Heart left ventricle (tissue), 16 donors: Measurements from ENCODE around the gene SLC44A5. TPM values are rescaled to one million over a fixed set of nuclear protein-coding genes. Genes with fewer than 3 reads are reported as not detected.

Experiments used
- ATAC-seq, 4 donors: fragments of 200-7000 bp; cut with Tn5 transposase; one replicate each; pipeline ENCODE4 v1.9.1; 2020 to 2022; ENCODE audit warnings: moderate library complexity in 4 of 4, mild to moderate bottlenecking in 3 of 4, moderate number of reproducible peaks in 1 of 4
- DNase-seq, 5 donors: peaks; one replicate each; pipeline ENCODE4 v3.0.0-alpha.2; 2020
- H3K27ac ChIP-seq, 12 donors: fragments of 200-600 bp; sonication (generic) in 4 of 12; one replicate each; pipeline versions ENCODE4 v1.5.0 to v1.8.0; 2016 to 2022; ENCODE audit warnings: mild to moderate bottlenecking in 2 of 12
- H3K27me3 ChIP-seq, 9 donors: fragments of 200-600 bp; sonication (generic) in 2 of 9; one replicate each; pipeline versions ENCODE4 v1.5.1 to v1.8.0; 2016 to 2022; ENCODE audit warnings: mild to moderate bottlenecking in 3 of 9
- H3K36me3 ChIP-seq, 9 donors: fragments of 200-600 bp; sonication (generic) in 2 of 9; one replicate each; pipeline versions ENCODE4 v1.5.0 to v1.8.0; 2018 to 2022; ENCODE audit warnings: mild to moderate bottlenecking in 2 of 9
- H3K4me1 ChIP-seq, 12 donors: fragments of 200-600 bp; sonication (generic) in 4 of 12; one replicate each; pipeline versions ENCODE4 v1.5.0 to v1.8.0; 2016 to 2022; ENCODE audit warnings: mild to moderate bottlenecking in 3 of 12
- H3K4me3 ChIP-seq, 12 donors: fragments of 200-600 bp; sonication (generic) in 4 of 12; one replicate each; pipeline versions ENCODE4 v1.5.0 to v1.8.0; 2017 to 2022; ENCODE audit warnings: mild to moderate bottlenecking in 9 of 12, moderate library complexity in 4 of 12
- H3K9me3 ChIP-seq, 12 donors: fragments of 200-600 bp; sonication (generic) in 4 of 12; one replicate each; pipeline versions ENCODE4 v1.5.0 to v1.8.0; 2016 to 2022; ENCODE audit warnings: mild to moderate bottlenecking in 1 of 12
- CTCF ChIP-seq, 12 donors: fragments of 200-600 bp; sonication (generic) in 4 of 12; IDR thresholded peaks; one replicate each; pipeline versions ENCODE4 v1.5.0 to v1.8.0; 2018 to 2022; ENCODE audit warnings: antibody characterized with exemption in 12 of 12, mild to moderate bottlenecking in 5 of 12
- POLR2A ChIP-seq, 2 donors: fragments of 450-650 bp; IDR thresholded peaks; one replicate each; pipeline ENCODE4 v1.6.1; 2017; ENCODE audit warnings: antibody characterized with exemption in 2 of 2, mild to moderate bottlenecking in 2 of 2, moderate library complexity in 2 of 2
- WGBS, 4 donors: extraction: QIAGEN DNeasy Blood & Tissue Kit in 2 of 4; methylation state at CpG; one replicate each; pipeline versions ENCODE4 v1.1.5 to v1.1.7; 2013 to 2018; 5-methylcytosine and 5-hydroxymethylcytosine counted together
- intact Hi-C, 10 donors: fragments of 100-400 bp; cut with DNase I; formaldehyde crosslinking; loops; one replicate each; pipeline versions ENCODE4 v1.11.1 to v1.14.2; 2022
- polyA plus RNA-seq, 2 donors: library from polyadenylated mRNA; stranded (reverse); fragments of 200-250 nt; gene quantifications; one replicate each; pipeline ENCODE4 v1.2.3, GENCODE V29; 2013
- total RNA-seq, 9 donors: library from RNA; depleted of rRNA in 2 of 9; stranded (reverse); fragments of >200 nt in 2 of 9; fragmentation: NEBNext Ultra II Directional in 3 of 9; extraction: Animal tissue kit (Norgen Biotek cat#: 25700) in 3 of 9; gene quantifications; one replicate each; pipeline versions ENCODE4 v1.1.0 to v1.2.4, GENCODE V29; 2016 to 2023
- donor health status: ischemic (EF 13 %, LVEDD 7.1; RV severe dilation, severe dysfunction).
- donor health status: healthy with polysubstance abuse.
- donor health status: DM: no; HTN: yes; CAD: no.
- donor health status: DM: no; HTN: no; CAD: no.
- donor health status: ischemic (EF 25% LVEDD 6.9; RV normal size, moderate dysfunction).
- donor health status: ischemic (EF 25% LVEDD 5.7; RV mildly dilated, moderate dysfunction).
- donor health status: healthy.
- donor health status: DM: yes; HTN: yes; CAD: no.
- donor health status: ischemic (EF 35%, LVEDD 5.7; RV mildly dilated, moderate dysfunction).
- donor health status: nonischemic (EF 11% LVEDD 7.7; RV severe dilation, severe dysfunction).
- donor health status: DM: yes; HTN: yes; CAD: no.
- donor health status: PGD.
- donor health status: ischemic (EF 29% LVEDD 5.4; RV normal size, mild dysfunction).
- donor health status: nonischemic (EF 23%, LVEDD 6.1; RV moderate dilation, normal function).

SLC44A5 gene
- total and polyA plus RNA-seq, 11 donors, result 0.07 to 7.5 (median 1.8) TPM; not detected in 1

GRCh38 chr1:75245239-75245638 lies 365.7 kb downstream of the SLC44A5 start:
- no peaks in the 10 kb centered on the region for H3K36me3 ChIP-seq
- ATAC-seq (no peak), DNase-seq (no peak)
- intact Hi-C loops, result no loop called here
- no peaks in the 10 kb centered on the region for H3K27me3 ChIP-seq
- H3K4me1 ChIP-seq, result no peaks in the 10 kb centered on the region
- TF ChIP-seq POLR2A (IDR thresholded peaks at IDR 0.05) (no peak), CTCF (IDR thresholded peaks at IDR 0.05) (no peak)
- H3K27ac ChIP-seq, result no peak overlapping the region
- no peaks in the 10 kb centered on the region for H3K9me3 ChIP-seq
- no peak overlapping the region for H3K4me3 ChIP-seq

- 65 to 90% (median 81%) methylated on average over 1 of the region's 1 CpG for WGBS, 4 donors
- ATAC-seq, result no peak
- Histone ChIP-seq H3K27ac (no peak overlapping the region), H3K4me3 (no peak overlapping the region), H3K9me3 (no peaks in the 10 kb centered on the region), H3K36me3 (no peaks in the 10 kb centered on the region), H3K4me1 (no peaks in the 10 kb centered on the region), H3K27me3 (no peaks in the 10 kb centered on the region)
- DNase-seq, result no peak
- intact Hi-C loops, result no loop called here
- no peak for TF ChIP-seq CTCF (IDR thresholded peaks at IDR 0.05)
- TF ChIP-seq POLR2A (IDR thresholded peaks at IDR 0.05), result no peak
Measured at GRCh38 chr1:75243124-75243523, 367.8 kb downstream of the SLC44A5 start.

GRCh38 chr1:75237316-75237715 lies 373.6 kb downstream of the SLC44A5 start:
- no peaks in the 10 kb centered on the region for H3K4me1 ChIP-seq
- no peak overlapping the region for H3K27ac ChIP-seq
- no peaks in the 10 kb centered on the region for H3K36me3 ChIP-seq
- H3K9me3 ChIP-seq, result no peaks in the 10 kb centered on the region
- intact Hi-C loops, result loop anchor here in 2 of 10 donors (10.0 kb wide), 2 partner anchors 57 to 387 kb away; no protein-coding TSS in a partner anchor
- peaks cover 0 to 8% (median 0%) of the 10 kb centered on the region in 9 donors for H3K27me3 ChIP-seq
- no peak for TF ChIP-seq CTCF (IDR thresholded peaks at IDR 0.05)
- TF ChIP-seq POLR2A (IDR thresholded peaks at IDR 0.05), result no peak
- DNase-seq (no peak), ATAC-seq (no peak)
- no peak overlapping the region for H3K4me3 ChIP-seq

GRCh38 chr1:75234562-75234961 lies 376.4 kb downstream of the SLC44A5 start:
- peaks cover 0 to 10% (median 0%) of the 10 kb centered on the region in 9 donors for H3K27me3 ChIP-seq
- ATAC-seq (no peak), DNase-seq (no peak)
- intact Hi-C loops, result loop anchor here in 2 of 10 donors (10.0 kb wide), 2 partner anchors 60 to 390 kb away; no protein-coding TSS in a partner anchor
- H3K36me3 ChIP-seq, result no peaks in the 10 kb centered on the region
- WGBS, 4 donors, result 19 to 35% (median 19%) methylated on average over 3 of the region's 3 CpGs
- no peaks in the 10 kb centered on the region for H3K4me1 ChIP-seq
- H3K9me3 ChIP-seq, result no peaks in the 10 kb centered on the region
- H3K27ac ChIP-seq, result no peak overlapping the region
- TF ChIP-seq CTCF (IDR thresholded peaks at IDR 0.05) (no peak), POLR2A (IDR thresholded peaks at IDR 0.05) (no peak)
- H3K4me3 ChIP-seq, result no peak overlapping the region
